ENCODE results near the gene CFAP210. TPM values are rescaled to one million over a fixed set of nuclear protein-coding genes. Genes with fewer than 3 reads are reported as not detected.
"Not testable (repeated sequence)": the region's sequence is repeated elsewhere in the genome, so short reads cannot be mapped to it uniquely, and the experiment has no call there.

The CFAP210 gene
- total RNA-seq, 4 donors from 2014 or later = not detected

DNA sequence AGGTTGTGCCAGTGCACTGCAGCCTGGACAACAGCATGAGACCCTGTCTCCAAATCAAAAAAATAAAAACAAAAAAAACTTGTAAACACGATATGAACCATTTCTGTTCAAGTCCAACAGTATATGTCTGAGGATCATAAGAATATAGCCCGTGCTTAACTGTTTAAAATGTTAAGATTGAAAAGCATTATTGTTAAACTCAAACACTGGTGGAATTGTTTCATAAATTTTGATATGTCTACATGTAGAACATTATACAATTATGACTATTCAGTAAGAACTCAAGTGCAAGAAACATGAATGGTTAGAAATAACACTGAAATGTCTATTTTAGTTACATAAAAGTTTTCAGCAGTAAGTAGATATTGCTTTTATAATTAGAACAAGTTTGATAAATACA lies 80.3 kb downstream of the CFAP210 start:
- Histone ChIP-seq H3K4me3 (no peak overlapping the region), H3K9me3 (no peaks in the 10 kb centered on the region)
- TF ChIP-seq POLR2A (IDR thresholded peaks at IDR 0.05) (no peak), CTCF (IDR thresholded peaks at IDR 0.05) (no peak)

DNA sequence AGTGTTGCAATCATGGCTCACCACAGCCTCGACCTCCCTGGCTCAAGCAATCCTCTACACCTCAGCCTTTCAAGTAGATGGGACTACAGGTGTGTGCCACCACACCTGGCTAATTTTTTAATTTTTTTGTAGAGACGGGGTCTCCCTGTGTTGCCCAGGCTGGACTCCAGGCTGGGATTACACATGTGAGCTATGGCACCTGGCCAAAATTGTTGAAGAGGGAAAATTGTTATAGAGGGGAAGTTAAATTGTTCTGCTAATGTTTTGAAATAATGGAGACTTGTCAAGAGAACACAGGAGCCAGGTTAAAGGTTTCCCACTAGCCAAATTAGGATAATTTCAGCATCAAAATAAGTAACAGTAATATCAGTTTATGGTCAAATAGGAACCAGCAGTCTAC lies 84.9 kb downstream of the CFAP210 start:
- Histone ChIP-seq H3K27me3 (no peaks in the 10 kb centered on the region), H3K4me3 (no peak overlapping the region), H3K27ac (no peak overlapping the region), H3K9me3 (no peaks in the 10 kb centered on the region), H3K36me3 (peaks cover 0 to 98% (median 0%) of the 10 kb centered on the region in 3 donors), H3K4me1 (no peaks in the 10 kb centered on the region)
- DNase-seq = no peak
- TF ChIP-seq CTCF (IDR thresholded peaks at IDR 0.05) (no peak), POLR2A (IDR thresholded peaks at IDR 0.05) (no peak)

More for the DNA sequence above, 80.3 kb downstream of the CFAP210 start:
- H3K27me3 ChIP-seq = no peaks in the 10 kb centered on the region
- no peaks in the 10 kb centered on the region for H3K4me1 ChIP-seq
- no peak overlapping the region for H3K27ac ChIP-seq
- DNase-seq = no peak
- peaks cover 0 to 85% (median 0%) of the 10 kb centered on the region in 3 donors for H3K36me3 ChIP-seq

DNA sequence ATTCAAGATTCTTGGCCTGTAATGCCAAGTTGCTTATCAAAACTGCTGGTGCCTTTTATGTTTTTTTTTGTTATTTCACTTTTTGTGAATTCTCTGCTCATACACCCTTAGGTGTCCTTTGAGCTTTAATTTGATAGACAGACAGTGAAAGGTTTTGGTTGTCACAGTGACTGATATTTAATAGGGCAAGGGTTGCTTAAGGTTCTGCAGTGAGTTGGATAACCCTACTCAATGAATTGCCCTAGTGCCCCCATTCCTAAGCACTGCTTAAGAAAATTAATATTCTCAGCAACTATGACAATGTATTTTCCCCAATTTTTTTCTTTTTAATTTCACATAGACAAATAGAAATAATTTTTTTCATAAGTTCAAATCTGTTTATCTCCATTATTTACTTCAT lies 94.6 kb downstream of the CFAP210 start:
- Histone ChIP-seq H3K27me3 (no peaks in the 10 kb centered on the region), H3K9me3 (no peaks in the 10 kb centered on the region), H3K27ac (no peak overlapping the region), H3K4me3 (no peak overlapping the region), H3K36me3 (peaks cover 0 to 3% (median 0%) of the 10 kb centered on the region in 3 donors), H3K4me1 (no peaks in the 10 kb centered on the region)
- DNase-seq = no peak
- TF ChIP-seq CTCF (IDR thresholded peaks at IDR 0.05) (no peak), POLR2A (IDR thresholded peaks at IDR 0.05) (no peak)

GRCh38 chr2:169598982-169599381 lies 95.2 kb downstream of the CFAP210 start:
- TF ChIP-seq CTCF (IDR thresholded peaks at IDR 0.05) (no peak), POLR2A (IDR thresholded peaks at IDR 0.05) (no peak)
- Histone ChIP-seq H3K9me3 (no peaks in the 10 kb centered on the region), H3K27me3 (no peaks in the 10 kb centered on the region), H3K4me1 (no peaks in the 10 kb centered on the region), H3K4me3 (no peak overlapping the region), H3K27ac (no peak overlapping the region), H3K36me3 (no peaks in the 10 kb centered on the region)
- no peak for DNase-seq

GRCh38 chr2:169596546-169596945 lies 97.7 kb downstream of the CFAP210 start:
- not testable (repeated sequence) for H3K9me3 ChIP-seq, DNase-seq, H3K4me3 ChIP-seq, H3K36me3 ChIP-seq, H3K27me3 ChIP-seq, H3K27ac ChIP-seq, H3K4me1 ChIP-seq

Small RNA genes within 50 kb of the gene (small RNA-seq; reads per million reads assigned to genes)
- gene RF00432 = 0 reads per million in 2 donors

Other genes with a start within 250 kb of the CFAP210 start
- 1 to 10 TPM in 3 of 4 donors, not detected in 1; 3.9 to 8.3 (median 4.6) TPM for gene BBS5, start 214.9 kb downstream of the CFAP210 start, total RNA-seq
- under 1 TPM in 1 of 4 donors, not detected in 3; 0.67 TPM for gene KLHL41, start 184.7 kb downstream of the CFAP210 start, total RNA-seq
- 10 to 100 TPM; 33.8 to 78.8 (median 58.1) TPM for gene FASTKD1, start 120.5 kb downstream of the CFAP210 start, total RNA-seq
- gene PPIG, start 110.1 kb downstream of the CFAP210 start, total RNA-seq = 10 to 100 TPM; 19.6 to 51.2 (median 28.8) TPM
- gene PHOSPHO2, start 64 bp upstream of the CFAP210 start, total RNA-seq = 1 to 10 TPM; 5.4 to 9.9 (median 6.9) TPM
- 10 to 100 TPM; 10.6 to 43.7 (median 17.2) TPM for gene KLHL23, start 39.4 kb upstream of the CFAP210 start, total RNA-seq
- 10 to 100 TPM; 26.3 to 81.7 (median 33.3) TPM for gene SSB, start 104.5 kb upstream of the CFAP210 start, total RNA-seq
- gene METTL5, start 130.5 kb upstream of the CFAP210 start, total RNA-seq = 10 to 100 TPM; 19.4 to 35.5 (median 20.8) TPM
- 10 to 100 TPM; 45.4 to 90.0 (median 72.4) TPM for gene UBR3, start 133.0 kb upstream of the CFAP210 start, total RNA-seq